ENCODE data around the gene ZNF665. TPM values are rescaled to one million over a fixed set of nuclear protein-coding genes. Genes with fewer than 3 reads are reported as not detected.

ZNF665 gene
- total RNA-seq, 4 donors from 2014 or later: 2.1 to 32.1 (median 4.1) TPM

DNA sequence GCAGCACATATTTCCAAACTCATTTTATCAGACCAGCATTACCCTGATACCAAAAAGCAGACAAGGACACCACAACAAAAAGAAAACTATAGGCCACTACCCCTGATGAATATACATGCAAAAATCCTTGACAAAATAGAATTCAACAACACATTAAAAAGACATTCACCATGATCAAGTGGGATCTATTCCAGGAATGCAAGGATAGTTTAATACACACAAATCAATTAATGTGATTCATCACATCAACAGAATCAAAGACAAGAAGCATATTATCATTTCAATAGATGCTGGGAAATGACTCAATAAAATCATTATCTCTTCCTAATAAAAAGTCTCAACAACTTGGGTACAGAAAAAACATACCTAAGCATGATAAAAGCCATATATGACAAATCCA, 45.5 kb downstream of the ZNF665 start:
- Histone ChIP-seq H3K36me3 (peaks cover 0 to 95% of the 10 kb centered on the region in 2 donors), H3K27me3 (no peaks in the 10 kb centered on the region), H3K9me3 (peaks cover 2 to 87% (median 3%) of the 10 kb centered on the region in 3 donors), H3K27ac (no peak overlapping the region), H3K4me3 (no peak overlapping the region), H3K4me1 (no peaks in the 10 kb centered on the region)
- no peak for TF ChIP-seq POLR2AphosphoS5 (IDR thresholded peaks at IDR 0.05)
- no peak for ATAC-seq

DNA sequence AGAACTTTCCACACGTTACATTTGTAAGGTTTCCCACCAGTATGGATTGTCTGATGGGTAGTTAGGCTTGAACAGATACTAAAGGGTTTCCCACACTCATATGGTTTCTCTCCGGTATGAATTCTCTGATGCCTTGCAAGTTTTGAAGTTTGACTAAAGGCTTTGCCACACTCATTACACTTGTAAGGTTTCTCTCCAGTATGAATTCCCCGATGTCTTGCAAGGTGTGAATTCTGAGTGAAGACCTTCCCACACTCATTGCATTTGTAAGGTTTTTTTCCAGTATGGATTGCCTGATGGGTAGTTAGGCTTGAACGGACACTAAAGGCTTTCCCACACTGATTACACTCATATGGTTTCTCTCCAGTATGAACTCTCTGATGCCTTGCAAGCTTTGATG, 52.8 kb downstream of the ZNF665 start:
- peaks cover 2 to 74% (median 6%) of the 10 kb centered on the region in 3 donors for H3K9me3 ChIP-seq
- no peak overlapping the region for H3K4me3 ChIP-seq
- TF ChIP-seq POLR2AphosphoS5 (IDR thresholded peaks at IDR 0.05) (no peak), EP300 (IDR thresholded peaks at IDR 0.05) (no peak), POLR2A (IDR thresholded peaks at IDR 0.05) (no peak)
- TF ChIP-seq, protein P1, sequence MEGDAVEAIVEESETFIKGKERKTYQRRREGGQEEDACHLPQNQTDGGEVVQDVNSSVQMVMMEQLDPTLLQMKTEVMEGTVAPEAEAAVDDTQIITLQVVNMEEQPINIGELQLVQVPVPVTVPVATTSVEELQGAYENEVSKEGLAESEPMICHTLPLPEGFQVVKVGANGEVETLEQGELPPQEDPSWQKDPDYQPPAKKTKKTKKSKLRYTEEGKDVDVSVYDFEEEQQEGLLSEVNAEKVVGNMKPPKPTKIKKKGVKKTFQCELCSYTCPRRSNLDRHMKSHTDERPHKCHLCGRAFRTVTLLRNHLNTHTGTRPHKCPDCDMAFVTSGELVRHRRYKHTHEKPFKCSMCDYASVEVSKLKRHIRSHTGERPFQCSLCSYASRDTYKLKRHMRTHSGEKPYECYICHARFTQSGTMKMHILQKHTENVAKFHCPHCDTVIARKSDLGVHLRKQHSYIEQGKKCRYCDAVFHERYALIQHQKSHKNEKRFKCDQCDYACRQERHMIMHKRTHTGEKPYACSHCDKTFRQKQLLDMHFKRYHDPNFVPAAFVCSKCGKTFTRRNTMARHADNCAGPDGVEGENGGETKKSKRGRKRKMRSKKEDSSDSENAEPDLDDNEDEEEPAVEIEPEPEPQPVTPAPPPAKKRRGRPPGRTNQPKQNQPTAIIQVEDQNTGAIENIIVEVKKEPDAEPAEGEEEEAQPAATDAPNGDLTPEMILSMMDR (IDR thresholded peaks at IDR 0.05): no peak
- H3K36me3 ChIP-seq: peaks cover 10 to 47% of the 10 kb centered on the region in 2 donors
- H3K4me1 ChIP-seq: no peaks in the 10 kb centered on the region
- ATAC-seq: no peak
- H3K27me3 ChIP-seq: no peaks in the 10 kb centered on the region
- 90 to 100% methylated on average over 3 to 4 of the region's 4 CpGs for WGBS, 2 donors (ENCODE audit: low coverage in 1 of 2)
- H3K27ac ChIP-seq: no peak overlapping the region

DNA sequence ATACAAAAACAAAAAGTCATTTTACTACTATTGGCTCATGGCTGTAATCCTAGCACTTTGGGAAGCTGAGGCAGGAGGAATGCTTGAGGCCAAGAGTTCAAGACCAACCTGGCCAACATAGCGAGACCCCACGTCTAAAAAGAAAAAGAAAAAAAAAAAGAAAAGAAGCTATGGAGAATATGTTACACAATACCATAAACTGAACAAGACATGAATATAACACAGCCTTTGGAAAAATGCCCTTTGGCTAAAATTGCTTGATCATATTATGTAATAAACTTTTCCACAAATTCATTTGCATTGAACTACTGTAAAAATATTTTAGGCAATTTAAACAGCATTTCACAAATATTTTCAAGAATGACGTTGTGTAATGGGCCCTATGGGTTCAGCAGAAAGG, 56.7 kb downstream of the ZNF665 start:
- Histone ChIP-seq H3K27ac (no peak overlapping the region), H3K4me1 (peaks cover 0 to 9% (median 0%) of the 10 kb centered on the region in 3 donors), H3K9me3 (peaks cover 0 to 40% (median 6%) of the 10 kb centered on the region in 3 donors), H3K27me3 (no peaks in the 10 kb centered on the region), H3K4me3 (no peak overlapping the region), H3K36me3 (peaks cover 2 to 13% of the 10 kb centered on the region in 2 donors)
- WGBS, 2 donors (ENCODE audit: low coverage in 1 of 2): 82 to 100% methylated on average over 1 to 3 of the region's 3 CpGs
- TF ChIP-seq EP300 (IDR thresholded peaks at IDR 0.05): no peak
- no peak for ATAC-seq

DNA sequence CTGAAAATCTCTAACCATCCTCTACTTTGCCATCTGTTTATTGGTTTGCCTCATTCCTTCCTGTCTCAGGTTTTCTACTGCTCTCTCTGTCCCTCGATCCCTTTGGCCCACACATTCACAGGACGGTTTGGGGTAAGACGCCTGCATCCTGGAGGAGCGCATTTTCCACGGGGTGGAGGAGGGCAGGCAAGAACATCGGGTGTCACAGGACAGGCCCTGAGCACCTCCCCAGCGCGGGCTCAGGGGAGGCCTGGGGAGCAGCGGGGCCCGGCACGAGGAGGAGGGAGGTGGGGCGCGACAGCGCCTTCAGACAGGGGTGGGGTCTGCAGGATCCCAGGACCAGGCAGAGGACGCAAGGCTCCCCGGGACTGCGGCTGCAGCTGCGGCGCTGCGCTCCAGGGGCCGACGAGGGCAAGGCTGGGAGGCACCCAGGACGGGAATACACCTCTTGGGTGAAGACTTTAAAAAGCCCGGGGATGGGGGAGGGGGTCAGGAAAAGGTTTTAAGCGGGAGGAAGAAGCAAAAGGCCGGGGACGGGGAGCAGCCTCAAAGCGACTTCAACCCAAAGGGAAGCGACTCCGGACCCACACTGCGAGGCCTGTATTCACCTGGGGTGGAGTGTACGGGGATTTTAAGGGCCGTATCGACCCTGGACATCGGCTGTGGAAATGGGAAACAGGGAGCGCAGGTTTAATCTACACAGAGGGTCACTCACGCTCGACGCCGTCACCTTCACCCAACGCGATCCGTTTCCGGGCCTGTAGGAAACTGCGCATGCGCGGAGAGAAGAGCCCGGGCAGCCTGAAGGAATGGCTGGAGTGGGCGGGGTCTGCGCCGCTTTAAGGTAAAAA, 60.8 kb downstream of the ZNF665 start, which contains the start of gene ZNF415:
Gene ZNF415, minus strand, starts transcription at position 770 of the 851 bp plus-strand sequence. CDS start 10,234 bp downstream, outside the sequence.
- Histone ChIP-seq H3K4me3 (peak within 1 kb of the TSS; percentile 57 to 87), H3K9me3 (peaks cover 0 to 5% (median 0%) of the 10 kb centered on the region in 3 donors), H3K4me1 (peaks cover 0 to 19% (median 0%) of the 10 kb centered on the region in 3 donors), H3K27me3 (no peaks in the 10 kb centered on the region), H3K27ac (peak within 1 kb of the TSS; percentile 59 to 85 (median 76)), H3K36me3 (no peaks in the 10 kb centered on the region)
- ATAC-seq: peak; percentile 81
- TF ChIP-seq, protein P1 (IDR thresholded peaks at IDR 0.05): no peak
- TF ChIP-seq EP300 (IDR thresholded peaks at IDR 0.05): no peak
- no peak for TF ChIP-seq POLR2AphosphoS5 (IDR thresholded peaks at IDR 0.05)
- peak in 1 of 2 donors; percentile 16 for TF ChIP-seq POLR2A (IDR thresholded peaks at IDR 0.05)
- 0 to 1% methylated on average over 12 to 25 of the region's 51 CpGs for WGBS, 2 donors (ENCODE audit: low coverage in 1 of 2)

DNA sequence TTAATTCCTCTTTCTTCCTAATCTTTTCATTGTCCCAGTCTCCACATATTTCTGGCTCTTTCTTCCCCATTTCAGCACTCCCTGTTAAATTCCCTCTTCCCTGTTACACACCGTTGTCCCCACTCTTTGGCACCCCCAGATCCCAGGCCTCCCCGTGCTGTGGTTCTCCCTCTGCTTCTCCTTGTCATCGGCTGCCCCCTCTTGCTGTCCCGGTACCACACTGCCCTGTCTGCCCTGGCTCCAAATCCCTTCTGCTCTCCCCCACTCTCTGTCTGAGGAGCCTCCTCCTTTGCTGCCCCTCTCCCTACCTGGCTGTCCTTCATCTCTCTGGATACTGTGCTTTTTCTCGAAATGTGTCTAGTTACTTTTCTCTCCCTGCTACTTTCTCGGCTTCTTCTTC, 61.4 kb downstream of the ZNF665 start:
- WGBS, 2 donors (ENCODE audit: low coverage in 1 of 2): 29 to 31% methylated on average over 6 of the region's 6 CpGs
- H3K27me3 ChIP-seq: no peaks in the 10 kb centered on the region
- no peak for TF ChIP-seq POLR2AphosphoS5 (IDR thresholded peaks at IDR 0.05)
- TF ChIP-seq, protein P1 (IDR thresholded peaks at IDR 0.05): no peak
- TF ChIP-seq POLR2A (IDR thresholded peaks at IDR 0.05): no peak
- no peak for TF ChIP-seq EP300 (IDR thresholded peaks at IDR 0.05)
- H3K9me3 ChIP-seq: peaks cover 0 to under 1% (median 0%) of the 10 kb centered on the region in 3 donors
- H3K4me3 ChIP-seq: peak overlapping the region in 1 of 2 donors; percentile 57
- H3K36me3 ChIP-seq: no peaks in the 10 kb centered on the region
- ATAC-seq: no peak
- H3K4me1 ChIP-seq: peaks cover 0 to 19% (median 0%) of the 10 kb centered on the region in 3 donors
- H3K27ac ChIP-seq: peak overlapping the region in 2 of 4 donors; percentile 85
